ENCODE data around the gene GPR3. TPM values are rescaled to one million over a fixed set of nuclear protein-coding genes. Genes with fewer than 3 reads are reported as not detected.

The GPR3 gene
- 0.41 TPM for total RNA-seq

DNA sequence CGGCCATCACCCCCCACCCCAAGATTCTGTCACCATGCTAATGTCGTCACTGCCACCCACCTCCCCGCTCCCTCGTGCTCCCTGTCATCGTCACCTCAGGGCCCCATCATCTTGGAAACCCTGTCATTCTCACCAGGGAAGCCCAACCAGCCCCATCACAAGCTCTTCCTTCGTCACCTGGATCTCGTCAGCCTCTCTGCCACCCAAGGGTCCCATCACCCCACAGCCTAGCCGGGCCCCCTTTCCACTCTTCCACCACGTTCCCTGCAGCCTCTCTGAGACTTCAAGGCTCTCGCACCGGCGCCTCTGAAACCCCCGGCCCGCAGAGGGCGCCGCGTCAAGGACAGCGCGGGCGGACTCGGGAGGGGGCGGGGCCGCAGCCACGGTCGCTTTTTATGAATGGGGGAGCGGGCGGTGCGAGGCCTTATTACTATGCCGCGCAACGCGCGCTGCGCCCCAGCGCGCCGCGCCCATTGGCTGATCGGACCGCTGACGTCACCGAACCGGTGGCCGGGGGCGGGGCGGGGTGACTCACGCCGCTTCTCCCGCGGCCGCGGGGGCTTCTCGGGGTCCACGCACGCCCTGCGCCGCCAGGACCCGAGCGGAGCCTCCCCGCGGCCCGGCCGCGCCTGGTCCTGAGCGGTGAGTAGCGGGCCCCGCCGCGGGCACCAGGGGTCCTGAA is at the start of gene GPR3:
TSS of gene GPR3 (plus strand) at position 527 of the 682 bp plus-strand sequence. CDS start 1,177 bp downstream, outside the sequence.
- peak; percentile 96 for DNase-seq

GRCh38 chr1:27342778-27343638 is 49.4 kb upstream of the GPR3 start:
- peak; percentile 31 for DNase-seq

DNA sequence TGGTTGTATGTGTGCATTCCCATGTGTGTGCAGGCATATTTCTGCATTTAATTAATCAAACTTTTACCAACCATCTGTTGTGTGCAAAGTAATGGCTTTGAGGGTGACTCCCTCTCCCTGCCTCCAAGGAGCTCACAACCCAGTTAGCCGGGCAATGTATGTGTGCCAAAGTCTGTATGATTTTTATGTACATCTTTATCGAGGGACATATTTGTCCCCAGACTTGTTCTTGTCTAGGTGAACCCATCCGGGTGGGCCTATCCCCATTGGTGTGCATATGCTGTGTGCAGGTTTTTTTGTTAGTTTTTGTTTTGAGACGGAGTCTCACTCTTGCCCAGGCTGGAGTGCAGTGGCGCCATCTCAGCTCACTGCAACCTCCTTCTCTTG is 48.8 kb upstream of the GPR3 start:
- no peak for DNase-seq

GRCh38 chr1:27345272-27345671 is 47.1 kb upstream of the GPR3 start:
- DNase-seq: no peak

DNA sequence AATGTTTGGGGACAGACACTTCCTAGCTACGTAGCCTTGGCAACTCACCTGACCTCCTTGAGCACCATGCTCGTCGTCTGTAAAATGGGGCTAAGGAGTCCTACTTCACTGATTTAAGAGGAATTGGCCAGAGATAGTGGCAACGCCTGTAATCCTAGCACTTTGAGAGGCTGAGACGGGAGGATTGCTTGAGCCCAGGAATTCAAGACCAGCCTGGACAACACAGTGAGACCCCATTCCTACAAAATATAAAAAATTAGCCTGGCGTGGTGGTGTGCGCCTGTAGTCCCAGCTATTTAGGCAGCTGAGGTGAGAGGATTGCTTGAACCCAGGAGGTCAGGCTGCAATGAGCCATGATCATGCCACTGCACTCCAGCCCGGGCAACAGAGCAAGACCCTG is 46.1 kb upstream of the GPR3 start:
- no peak for DNase-seq

DNA sequence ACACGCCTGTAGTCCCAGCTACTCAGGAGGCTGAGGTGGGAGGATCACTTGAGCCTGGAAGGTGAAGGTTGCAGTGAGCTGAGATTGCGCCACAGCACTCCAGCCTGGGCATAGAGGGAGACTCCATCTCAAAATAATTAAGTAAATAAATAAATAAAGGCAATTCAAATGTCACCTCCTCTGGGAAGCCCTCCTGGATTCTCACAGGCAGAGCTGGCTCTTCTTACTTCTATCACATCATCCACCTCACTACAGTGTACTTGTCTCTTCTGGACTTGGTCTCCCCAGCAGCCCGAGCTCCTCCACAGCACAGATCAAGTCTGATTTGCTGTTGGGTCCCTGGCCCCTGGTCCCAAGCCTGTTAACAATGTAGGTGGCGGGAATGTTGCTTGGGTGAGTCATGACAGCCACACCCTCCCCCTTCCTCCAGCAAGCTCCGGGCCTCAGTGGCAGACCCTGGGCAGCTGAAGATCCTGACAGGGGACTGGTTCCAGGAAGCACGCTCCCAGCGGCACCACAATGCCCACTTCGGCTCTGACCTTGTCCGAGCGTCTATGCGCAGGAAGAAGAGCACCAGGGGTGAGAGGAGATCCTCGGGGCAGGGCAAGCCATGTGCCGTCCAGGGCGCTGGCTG is 45.3 kb upstream of the GPR3 start:
- DNase-seq: no peak

GRCh38 chr1:27348861-27349783 is 43.3 kb upstream of the GPR3 start:
- peak; percentile 55 for DNase-seq

- DNase-seq: peak; percentile 78
Measured at GRCh38 chr1:27349784-27350662, 42.4 kb upstream of the GPR3 start.

DNA sequence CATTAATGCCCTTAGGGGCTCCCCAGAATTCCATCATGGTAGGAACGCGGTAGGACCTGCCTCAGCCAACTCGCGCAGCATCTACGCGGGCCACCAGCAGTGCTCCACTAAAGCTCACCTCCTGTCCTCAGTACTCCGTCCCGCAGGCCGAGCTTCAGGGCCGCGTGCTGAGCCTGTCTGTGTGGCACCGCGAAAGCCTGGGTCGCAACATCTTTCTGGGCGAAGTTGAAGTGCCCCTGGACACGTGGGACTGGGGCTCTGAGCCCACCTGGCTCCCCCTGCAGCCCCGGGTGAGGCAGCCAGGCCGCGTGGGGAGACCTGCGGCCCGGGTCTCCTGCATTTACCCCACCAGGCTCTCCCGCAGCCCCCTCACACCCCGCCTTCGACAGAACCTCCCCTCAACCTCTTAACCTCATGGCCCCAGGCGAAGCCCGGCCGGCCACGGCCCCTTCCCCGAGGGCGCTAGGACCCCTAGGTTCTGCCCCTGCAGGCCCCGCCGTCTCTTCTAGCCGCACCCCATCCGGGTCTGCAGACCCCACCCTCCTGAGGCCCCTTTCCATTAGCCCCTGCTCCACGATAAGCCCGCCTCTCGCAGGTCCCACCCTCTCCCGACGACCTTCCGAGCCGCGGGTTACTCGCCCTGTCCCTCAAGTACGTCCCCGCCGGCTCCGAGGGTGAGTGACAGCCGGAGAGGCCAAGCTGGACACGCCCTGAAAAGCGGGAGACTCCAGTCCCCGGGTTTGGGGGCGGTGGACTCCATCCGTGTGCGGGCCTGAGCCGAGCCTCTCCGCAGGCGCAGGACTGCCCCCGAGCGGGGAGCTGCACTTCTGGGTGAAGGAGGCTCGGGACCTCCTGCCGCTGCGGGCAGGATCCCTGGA is 41.5 kb upstream of the GPR3 start:
- peak; percentile 67 for DNase-seq

DNA sequence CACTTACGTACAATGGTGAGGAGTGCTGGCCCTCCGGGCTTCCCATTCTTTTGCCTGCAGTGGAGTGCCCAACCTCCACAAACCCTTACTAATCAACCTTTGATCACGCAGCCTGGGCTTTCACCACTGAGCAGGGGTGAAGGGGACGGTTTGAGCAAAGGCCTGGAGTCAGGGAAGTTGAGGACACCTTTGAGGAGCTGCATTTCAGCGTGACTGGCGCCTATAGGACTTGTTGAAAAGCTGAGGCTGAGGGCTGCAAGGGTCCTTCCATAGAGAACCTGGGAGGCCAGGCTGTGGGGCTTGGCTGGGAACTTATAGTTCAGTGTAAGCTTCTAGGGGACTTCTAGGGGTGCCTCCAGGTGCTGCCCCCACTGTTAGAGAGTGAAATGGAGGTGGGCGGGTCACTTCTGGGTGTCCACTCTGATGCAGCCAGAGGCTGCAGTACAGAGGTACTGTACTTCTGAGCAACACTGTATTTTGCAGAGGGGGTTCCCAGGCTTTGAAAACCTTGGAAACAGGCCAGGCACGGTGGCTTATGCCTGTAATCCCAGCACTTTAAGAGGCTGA is 40.8 kb upstream of the GPR3 start:
- no peak for DNase-seq

DNA sequence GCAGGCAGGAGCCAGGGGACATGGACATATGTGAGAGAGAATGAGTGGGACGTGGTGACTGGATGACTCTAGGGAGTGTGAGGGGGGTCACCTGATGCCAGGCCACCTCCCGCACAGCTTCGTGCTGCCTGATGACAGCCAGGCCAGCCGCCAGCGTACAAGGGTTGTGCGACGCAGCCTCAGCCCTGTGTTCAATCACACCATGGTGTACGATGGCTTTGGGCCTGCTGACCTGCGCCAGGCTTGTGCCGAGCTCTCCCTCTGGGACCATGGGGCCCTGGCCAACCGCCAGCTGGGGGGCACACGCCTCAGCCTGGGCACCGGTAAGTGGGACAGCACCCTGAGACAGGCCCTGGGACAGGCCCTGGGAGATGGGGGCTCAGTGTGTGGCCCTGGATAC is 39.3 kb upstream of the GPR3 start:
- no peak for DNase-seq

DNA sequence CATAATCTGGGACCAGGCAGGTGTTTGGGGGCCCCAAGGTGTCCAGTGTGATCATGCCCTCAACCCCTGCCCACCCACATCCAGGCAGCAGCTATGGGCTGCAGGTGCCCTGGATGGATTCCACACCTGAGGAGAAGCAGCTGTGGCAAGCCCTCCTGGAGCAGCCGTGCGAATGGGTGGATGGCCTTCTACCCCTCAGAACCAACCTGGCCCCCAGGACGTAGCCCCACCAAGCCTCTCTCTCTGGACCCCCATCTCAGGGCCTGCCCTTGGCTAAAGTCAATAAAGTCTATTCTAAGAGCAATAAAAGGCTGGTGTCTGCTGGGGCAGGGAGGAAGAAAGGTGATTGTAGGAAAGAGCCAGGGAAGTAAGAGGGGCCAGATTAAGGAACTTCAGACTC is 38.8 kb upstream of the GPR3 start:
- no peak for DNase-seq

- DNase-seq: no peak
Measured at GRCh38 chr1:27355683-27356082, 36.7 kb upstream of the GPR3 start.

DNA sequence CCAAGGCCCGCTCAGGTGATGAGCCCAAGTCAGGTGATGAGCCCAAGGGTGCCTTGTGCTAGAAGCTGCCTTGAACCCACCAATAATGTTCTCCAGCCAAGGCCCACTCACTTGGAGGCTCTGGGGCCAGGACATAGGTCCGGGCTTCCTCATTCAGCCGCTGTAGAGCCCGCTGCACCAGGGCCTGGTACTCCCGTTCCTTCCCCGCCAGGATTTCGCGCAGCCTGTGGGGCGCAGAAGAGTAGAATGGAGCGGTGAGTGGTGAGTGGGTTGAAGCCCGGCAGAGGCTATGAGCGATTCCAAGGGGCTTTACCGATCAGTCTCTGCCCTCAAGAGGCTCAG is 36.2 kb upstream of the GPR3 start:
- DNase-seq: no peak

- DNase-seq: peak; percentile 57
Measured at GRCh38 chr1:27356619-27357280, 35.7 kb upstream of the GPR3 start.

DNA sequence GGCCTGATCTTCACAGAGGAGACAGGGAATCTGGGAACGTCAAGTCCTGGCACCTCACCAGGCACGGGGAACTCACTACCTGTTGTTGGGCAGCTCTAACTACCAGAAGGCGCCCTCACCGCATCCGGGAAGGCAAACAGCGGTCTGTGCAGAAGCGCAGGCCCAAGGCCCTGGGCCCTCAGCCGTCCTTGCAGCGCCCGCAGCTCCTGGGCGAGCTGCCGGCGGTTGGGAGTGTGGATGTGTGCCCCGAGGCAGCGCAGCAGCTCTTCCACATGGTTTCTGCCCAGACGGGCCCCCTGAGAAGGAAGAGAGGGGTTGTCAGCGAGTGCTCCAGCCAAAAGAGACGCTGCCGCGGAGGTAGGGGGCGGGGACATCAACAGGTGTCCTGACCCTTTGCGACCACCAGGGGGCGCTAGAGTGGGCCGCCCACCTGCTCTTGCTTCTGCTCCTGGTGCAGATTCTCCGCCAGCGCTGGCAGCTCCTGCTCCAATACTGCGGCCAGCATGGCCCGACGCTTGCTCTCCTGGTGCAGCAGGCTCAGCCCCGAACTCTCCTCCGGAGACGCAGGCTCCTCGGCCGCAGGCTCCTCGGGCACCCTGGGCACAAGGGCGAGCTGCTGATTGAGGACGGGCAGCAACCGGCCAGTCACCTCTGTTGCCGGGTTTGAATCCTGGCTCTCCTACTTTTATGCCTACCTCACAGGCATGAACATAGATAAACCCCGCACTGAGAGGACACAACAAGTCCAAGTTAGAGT is 35.0 kb upstream of the GPR3 start:
- DNase-seq: peak; percentile 86

DNA sequence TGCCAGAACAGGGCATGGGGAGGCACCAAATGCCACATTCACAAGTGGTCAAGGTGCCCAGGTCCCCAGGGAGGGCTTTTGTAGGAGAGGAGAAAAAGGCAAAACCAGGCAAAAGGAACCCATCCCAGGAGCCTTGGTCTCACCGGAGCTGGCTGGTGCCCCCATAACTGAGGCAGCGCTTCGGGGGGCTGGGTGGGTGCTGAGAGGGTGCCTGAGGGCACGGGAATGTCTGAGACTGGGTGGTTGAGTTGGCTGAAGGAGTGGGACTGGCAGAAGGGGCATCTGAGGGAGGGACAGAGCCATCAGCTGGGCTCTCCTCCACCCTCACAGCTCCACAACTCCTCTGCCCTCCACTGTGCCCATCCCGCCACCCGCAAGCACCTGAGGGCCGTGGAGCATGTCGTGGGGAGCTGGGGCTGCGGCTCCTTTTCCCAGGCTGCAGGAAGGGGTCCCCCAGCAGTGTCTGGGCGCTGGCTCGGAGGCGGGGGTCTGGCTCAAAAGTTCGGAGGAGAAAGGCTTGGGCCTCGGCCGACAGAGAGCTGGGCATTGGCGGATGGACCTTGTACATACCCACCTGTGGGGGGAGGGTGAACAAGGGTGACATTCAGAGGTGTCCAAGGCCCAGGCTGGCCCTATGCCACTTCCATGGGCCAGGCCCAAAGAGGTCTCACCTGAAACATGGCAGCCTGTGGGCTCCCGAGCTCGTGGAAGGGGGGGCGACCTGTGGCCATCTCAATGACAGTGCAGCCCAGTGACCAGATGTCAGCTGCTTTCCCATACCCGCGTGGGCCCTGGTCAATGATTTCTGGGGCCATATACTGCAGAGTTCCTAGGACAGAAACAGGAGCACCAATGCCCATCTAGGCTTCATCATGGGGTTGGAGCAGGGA is 34.1 kb upstream of the GPR3 start:
- DNase-seq: no peak

Data from tongue (tissue), 2 donors.